HG03095 (cell line): ENCODE data around the gene NDRG2.

Source experiments
- ATAC-seq: cut with Tn5 transposase; IDR thresholded peaks from one replicate; pipeline ENCODE4 v1.9.1; 2021; ENCODE audit warnings: moderate library complexity; ENCODE audit not compliant: unreplicated experiment

NDRG2 gene

GRCh38 chr14:20976291-20976690 is 48.6 kb downstream of the NDRG2 start:
- ATAC-seq = no peak

GRCh38 chr14:20973501-20973900 is 51.4 kb downstream of the NDRG2 start:
- ATAC-seq = no peak

- peak; percentile 10 for ATAC-seq
These were observed 53.2 kb downstream of the NDRG2 start for GRCh38 chr14:20971705-20972021.

- ATAC-seq = peak; percentile 88
These were observed 53.7 kb downstream of the NDRG2 start for GRCh38 chr14:20970983-20971704.

- peak; percentile 12 for ATAC-seq
These were observed 54.2 kb downstream of the NDRG2 start for GRCh38 chr14:20970647-20970982.

- no peak for ATAC-seq
These were observed 55.5 kb downstream of the NDRG2 start for GRCh38 chr14:20969336-20969735.
